Esophagus (tissue), 2 donors: ENCODE measurements around the gene CATSPERZ. TPM values are rescaled to one million over a fixed set of nuclear protein-coding genes. Genes with fewer than 3 reads are reported as not detected.

Experiments used
- H3K27ac ChIP-seq, 2 donors: one replicate each; pipeline ENCODE4 v1.5.1; 2013; ENCODE audit warnings: low read depth in 2 of 2, mild to moderate bottlenecking in 2 of 2, inconsistent platforms in 1 of 2, low read length in 1 of 2, moderate library complexity in 1 of 2
- H3K27me3 ChIP-seq, 2 donors: one replicate each; pipeline ENCODE4 v1.6.1; 2013; ENCODE audit warnings: low read length in 2 of 2, control low read depth in 1 of 2, mild to moderate bottlenecking in 1 of 2; ENCODE audit not compliant: insufficient read depth in 2 of 2, control insufficient read depth in 1 of 2
- H3K36me3 ChIP-seq, 2 donors: one replicate each; pipeline ENCODE4 v1.6.1; 2013; ENCODE audit warnings: low read length in 1 of 2; ENCODE audit not compliant: control insufficient read depth in 2 of 2, insufficient read depth in 2 of 2
- H3K4me1 ChIP-seq, 2 donors: one replicate each; pipeline ENCODE4 v1.6.1; 2013; ENCODE audit warnings: low read length in 1 of 2; ENCODE audit not compliant: control insufficient read depth in 2 of 2, insufficient read depth in 2 of 2
- H3K4me3 ChIP-seq, 2 donors: one replicate each; pipeline ENCODE4 v1.5.1; 2013; ENCODE audit warnings: low read length in 2 of 2, mild to moderate bottlenecking in 2 of 2, low read depth in 1 of 2, moderate library complexity in 1 of 2
- H3K9me3 ChIP-seq, 2 donors: one replicate each; pipeline ENCODE4 v1.6.1; 2013; ENCODE audit warnings: mild to moderate bottlenecking in 2 of 2, low read depth in 1 of 2, low read length in 1 of 2, moderate library complexity in 1 of 2; ENCODE audit not compliant: control insufficient read depth in 2 of 2, insufficient read depth in 1 of 2
- WGBS, 2 donors: extraction: QIAGEN DNeasy Blood & Tissue Kit; methylation state at CpG; one replicate each; pipeline ENCODE4 v1.1.7; 2013; 5-methylcytosine and 5-hydroxymethylcytosine counted together
- polyA plus RNA-seq, 2 donors: library from polyadenylated mRNA; stranded (reverse); fragments of 200-250 nt; gene quantifications; one replicate each; pipeline ENCODE4 v1.2.3, GENCODE V29; 2013
- donor health status: healthy with polysubstance abuse.
- donor health status: Bipolar disorder and iron deficiency.

Gene CATSPERZ
- polyA plus RNA-seq, 2 donors: 0.37 to 0.39 TPM

DNA sequence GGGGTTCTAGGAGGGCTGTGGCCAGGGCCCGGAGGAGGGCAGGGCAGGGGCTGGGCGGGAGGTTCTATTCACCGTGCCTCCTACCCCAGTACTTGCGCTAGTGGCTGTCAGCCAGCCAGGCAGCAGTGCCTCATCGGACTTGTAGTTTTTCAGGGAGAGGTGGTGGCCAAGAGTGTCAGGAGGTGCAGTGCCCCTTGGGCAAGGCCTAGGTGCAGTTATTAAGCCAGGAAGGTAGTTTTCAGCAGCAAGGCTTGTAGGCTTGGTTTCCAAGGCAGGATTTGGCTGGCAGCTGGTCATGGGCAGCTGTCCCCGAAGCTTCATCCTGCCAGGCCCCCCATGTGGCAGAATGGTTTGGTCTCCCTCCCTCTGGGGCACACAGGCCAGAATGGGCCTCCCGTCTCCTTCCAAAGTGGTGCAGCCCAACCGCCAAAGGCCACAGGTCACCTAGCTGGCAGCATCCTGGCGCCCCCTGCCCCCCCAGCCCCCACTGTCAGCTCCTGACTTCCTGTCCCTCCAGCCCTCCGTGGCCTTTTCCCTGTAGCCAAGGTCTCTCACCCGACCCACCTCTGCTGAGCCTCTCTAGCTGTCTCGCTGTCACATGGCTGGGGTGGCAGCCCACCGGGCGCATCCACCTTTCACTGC lies 48.3 kb downstream of the CATSPERZ start:
- 63 to 74% methylated on average over 14 of the region's 14 CpGs for WGBS, 2 donors
- peak overlapping the region; percentile 86 to 87 for H3K27ac ChIP-seq
- H3K27me3 ChIP-seq: no peaks in the 10 kb centered on the region

DNA sequence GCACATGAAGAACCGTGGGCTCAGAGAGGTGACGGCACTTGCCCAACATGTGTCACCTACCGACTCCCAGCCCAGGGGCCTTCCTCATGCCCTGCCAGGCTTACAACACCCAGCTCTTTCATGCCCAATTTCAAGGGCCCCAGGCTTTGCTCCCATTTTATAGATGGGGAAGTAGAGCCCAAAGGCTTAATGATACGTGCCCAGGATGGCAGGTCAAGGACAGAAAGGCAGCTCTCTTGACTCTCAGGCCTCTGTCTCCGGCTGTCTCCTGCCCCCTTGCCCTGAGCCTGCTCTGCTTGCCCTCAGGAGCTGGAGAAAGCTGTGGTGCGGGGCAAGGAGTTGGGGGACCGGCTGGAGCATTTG lies 48.8 kb downstream of the CATSPERZ start:
- Histone ChIP-seq H3K9me3 (no peaks in the 10 kb centered on the region), H3K27ac (peak overlapping the region in 1 of 2 donors; percentile 87), H3K4me3 (no peak overlapping the region), H3K4me1 (peaks cover 4 to 9% of the 10 kb centered on the region in 2 donors), H3K36me3 (peaks cover 0 to 2% of the 10 kb centered on the region in 2 donors), H3K27me3 (no peaks in the 10 kb centered on the region)
- 75 to 80% methylated on average over 7 of the region's 7 CpGs for WGBS, 2 donors

More for the DNA sequence above, 48.3 kb downstream of the CATSPERZ start:
- Histone ChIP-seq H3K4me3 (no peak overlapping the region), H3K9me3 (no peaks in the 10 kb centered on the region), H3K36me3 (peaks cover 0 to 2% of the 10 kb centered on the region in 2 donors), H3K4me1 (peaks cover 4 to 9% of the 10 kb centered on the region in 2 donors)

DNA sequence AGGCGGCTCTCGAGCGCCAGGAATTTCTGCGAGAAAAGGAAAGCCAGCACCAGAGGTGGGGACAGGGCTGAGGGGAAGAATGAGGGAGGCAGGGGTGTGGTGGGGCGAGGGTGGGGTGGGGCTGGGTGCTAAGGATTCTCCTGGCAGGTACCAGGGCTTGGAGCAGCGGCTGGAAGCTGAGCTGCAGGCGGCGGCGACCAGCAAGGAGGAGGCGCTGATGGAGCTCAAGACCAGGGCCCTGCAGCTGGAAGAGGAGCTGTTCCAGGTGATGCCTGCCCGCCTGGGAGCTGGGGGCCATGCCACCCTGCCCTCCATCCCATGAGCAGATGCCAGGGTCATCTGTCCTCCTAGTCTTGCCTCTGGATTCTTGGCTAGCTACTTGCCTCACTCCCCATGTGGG lies 49.2 kb downstream of the CATSPERZ start:
- Histone ChIP-seq H3K36me3 (peaks cover 0 to 2% of the 10 kb centered on the region in 2 donors), H3K4me1 (peaks cover 4 to 9% of the 10 kb centered on the region in 2 donors), H3K27ac (peak overlapping the region in 1 of 2 donors; percentile 87), H3K4me3 (no peak overlapping the region), H3K9me3 (no peaks in the 10 kb centered on the region), H3K27me3 (no peaks in the 10 kb centered on the region)
- WGBS, 2 donors: 79 to 80% methylated on average over 8 to 11 of the region's 11 CpGs

DNA sequence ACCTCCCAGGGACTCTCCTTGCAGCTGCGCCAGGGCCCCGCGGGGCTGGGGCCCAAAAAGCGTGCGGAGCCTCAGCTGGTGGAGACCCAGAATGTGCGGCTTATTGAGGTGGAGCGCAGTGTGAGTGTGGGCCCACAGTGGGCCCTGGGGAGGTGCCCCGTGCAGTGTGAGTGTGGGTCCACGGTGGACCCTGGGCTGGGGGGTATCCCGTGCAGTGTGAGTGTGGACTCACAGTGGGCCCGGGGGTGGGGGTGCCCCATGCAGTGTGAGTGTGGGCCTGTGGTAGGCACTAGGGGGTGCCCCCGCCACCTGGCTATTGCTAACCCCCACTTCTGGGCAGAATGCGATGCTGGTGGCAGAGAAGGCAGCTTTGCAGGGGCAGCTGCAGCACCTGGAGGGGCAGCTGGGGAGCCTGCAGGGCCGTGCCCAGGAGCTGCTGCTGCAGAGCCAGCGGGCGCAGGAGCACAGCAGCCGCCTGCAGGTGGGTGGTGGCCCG lies 51.0 kb downstream of the CATSPERZ start:
- WGBS, 2 donors: 87 to 90% methylated on average over 17 to 18 of the region's 18 CpGs
- H3K4me3 ChIP-seq: no peak overlapping the region
- H3K27ac ChIP-seq: no peak overlapping the region
- peaks cover 0 to 2% of the 10 kb centered on the region in 2 donors for H3K36me3 ChIP-seq
- H3K4me1 ChIP-seq: peaks cover 4 to 9% of the 10 kb centered on the region in 2 donors
- no peaks in the 10 kb centered on the region for H3K9me3 ChIP-seq
- H3K27me3 ChIP-seq: no peaks in the 10 kb centered on the region

DNA sequence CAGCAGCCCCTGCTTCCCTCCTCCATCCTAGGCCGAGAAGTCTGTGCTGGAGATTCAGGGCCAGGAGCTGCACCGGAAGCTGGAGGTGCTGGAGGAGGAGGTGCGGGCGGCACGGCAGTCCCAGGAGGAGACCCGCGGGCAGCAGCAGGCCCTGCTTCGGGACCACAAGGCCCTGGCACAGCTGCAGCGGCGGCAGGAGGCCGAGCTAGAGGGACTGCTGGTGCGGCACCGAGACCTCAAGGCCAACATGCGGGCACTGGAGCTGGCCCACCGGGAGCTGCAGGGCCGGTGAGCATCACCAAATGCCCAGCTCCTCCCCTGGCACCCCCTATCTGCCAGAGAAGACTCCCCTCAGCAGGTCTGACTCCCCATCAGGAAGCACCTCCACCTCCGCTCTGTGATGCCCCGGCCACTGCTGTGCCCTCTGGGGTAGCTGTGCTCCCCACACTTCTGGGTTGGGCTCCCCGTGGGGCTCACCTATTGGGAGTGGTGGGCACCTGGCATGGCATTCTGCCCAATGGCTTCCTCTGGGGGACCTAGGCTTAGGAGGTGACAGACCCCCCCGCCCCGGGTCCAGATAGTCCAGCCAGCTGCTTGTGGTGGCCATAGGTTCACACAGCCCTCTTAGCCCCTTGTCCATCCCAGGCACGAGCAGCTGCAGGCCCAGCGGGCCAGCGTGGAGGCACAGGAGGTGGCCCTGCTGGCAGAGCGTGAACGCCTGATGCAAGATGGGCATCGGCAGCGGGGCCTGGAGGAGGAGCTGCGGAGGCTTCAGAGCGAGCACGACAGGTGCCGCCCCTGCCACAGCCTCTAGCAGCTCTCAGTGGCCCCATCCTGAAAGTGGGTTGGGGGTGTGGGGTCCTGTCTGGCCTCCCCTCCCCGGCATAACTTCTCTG lies 52.2 kb downstream of the CATSPERZ start:
- H3K27ac ChIP-seq: no peak overlapping the region
- 88 to 92% methylated on average over 30 to 33 of the region's 33 CpGs for WGBS, 2 donors
- H3K4me3 ChIP-seq: no peak overlapping the region
- H3K27me3 ChIP-seq: no peaks in the 10 kb centered on the region
- peaks cover 0 to 2% of the 10 kb centered on the region in 2 donors for H3K36me3 ChIP-seq
- no peaks in the 10 kb centered on the region for H3K9me3 ChIP-seq
- peaks cover 4% of the 10 kb centered on the region in 2 donors for H3K4me1 ChIP-seq

DNA sequence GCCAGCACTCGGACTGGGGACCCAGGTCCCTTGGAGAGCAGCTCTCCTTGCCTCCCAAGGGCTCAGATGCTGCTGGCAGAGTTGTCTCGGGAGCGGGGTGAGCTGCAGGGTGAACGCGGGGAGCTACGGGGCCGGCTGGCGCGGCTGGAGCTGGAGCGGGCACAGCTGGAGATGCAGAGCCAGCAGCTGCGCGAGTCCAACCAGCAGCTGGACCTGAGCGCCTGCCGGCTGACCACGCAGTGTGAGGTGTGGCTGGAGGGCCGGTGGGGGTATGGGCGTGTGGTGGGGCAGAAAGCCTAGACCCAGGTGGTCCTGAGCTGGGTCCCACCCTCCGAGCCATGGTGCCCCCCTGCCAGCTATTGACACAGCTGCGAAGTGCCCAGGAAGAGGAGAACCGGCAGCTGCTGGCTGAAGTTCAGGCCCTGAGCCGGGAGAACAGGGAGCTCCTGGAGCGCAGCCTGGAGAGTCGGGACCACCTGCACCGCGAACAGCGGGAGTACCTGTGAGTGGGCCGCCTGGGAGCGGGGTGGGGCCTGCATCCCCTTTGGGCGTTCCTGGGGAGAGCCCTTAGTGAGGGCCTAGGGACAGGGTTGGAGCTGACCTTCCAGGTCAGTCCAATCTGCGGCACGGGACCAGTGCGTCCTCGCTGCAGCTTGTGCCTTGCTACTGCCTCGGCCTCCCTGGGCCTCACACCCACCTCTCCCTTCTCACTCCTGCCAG lies 53.0 kb downstream of the CATSPERZ start:
- WGBS, 2 donors: 67 to 81% methylated on average over 33 to 34 of the region's 34 CpGs
- no peak overlapping the region for H3K4me3 ChIP-seq
- H3K9me3 ChIP-seq: no peaks in the 10 kb centered on the region
- peaks cover 6 to 7% of the 10 kb centered on the region in 2 donors for H3K4me1 ChIP-seq
- peaks cover 0 to 2% of the 10 kb centered on the region in 2 donors for H3K36me3 ChIP-seq
- no peak overlapping the region for H3K27ac ChIP-seq
- no peaks in the 10 kb centered on the region for H3K27me3 ChIP-seq

DNA sequence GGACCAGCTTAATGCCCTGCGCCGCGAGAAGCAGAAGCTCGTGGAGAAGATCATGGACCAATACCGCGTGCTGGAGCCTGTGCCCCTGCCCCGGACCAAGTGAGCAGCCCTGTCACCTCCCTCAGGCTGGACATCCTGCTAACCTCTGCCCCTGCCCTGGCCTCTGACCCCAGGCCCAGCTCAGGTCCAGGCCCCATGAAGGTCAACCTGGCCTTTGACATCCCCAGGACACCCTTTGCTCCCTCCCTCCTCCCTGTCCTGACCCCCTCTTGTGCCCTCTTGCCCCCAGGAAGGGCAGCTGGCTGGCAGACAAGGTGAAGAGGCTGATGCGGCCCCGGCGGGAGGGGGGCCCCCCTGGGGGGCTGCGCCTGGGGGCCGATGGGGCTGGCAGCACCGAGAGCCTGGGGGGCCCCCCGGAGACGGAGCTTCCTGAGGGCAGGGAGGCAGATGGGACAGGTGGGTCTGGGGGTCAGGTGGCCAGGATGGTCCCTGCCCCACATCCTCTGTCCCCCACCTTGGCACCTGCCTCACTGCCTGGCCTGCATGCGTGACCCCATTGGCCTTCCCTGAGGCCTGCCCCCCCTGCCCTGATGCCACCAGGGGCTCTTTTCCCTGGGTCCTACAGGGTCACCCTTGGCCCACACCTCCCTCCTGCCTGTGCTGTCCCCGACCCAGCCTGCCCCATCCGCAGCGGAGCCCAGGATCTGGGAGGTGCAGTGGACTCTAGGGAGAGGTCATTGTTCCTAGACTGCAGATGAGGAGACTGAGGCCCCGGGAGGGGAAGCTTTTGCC lies 53.8 kb downstream of the CATSPERZ start:
- no peak overlapping the region for H3K4me3 ChIP-seq
- no peak overlapping the region for H3K27ac ChIP-seq
- 82% methylated on average over 20 of the region's 20 CpGs for WGBS, 2 donors
- H3K27me3 ChIP-seq: no peaks in the 10 kb centered on the region
- H3K4me1 ChIP-seq: peaks cover 9 to 12% of the 10 kb centered on the region in 2 donors
- H3K36me3 ChIP-seq: peaks cover 0 to 2% of the 10 kb centered on the region in 2 donors
- H3K9me3 ChIP-seq: no peaks in the 10 kb centered on the region
